IMR-90 (cell line): ENCODE results near the gene HERC5. TPM values are rescaled to one million over a fixed set of nuclear protein-coding genes. Genes with fewer than 3 reads are reported as not detected.

Source experiments
- ATAC-seq: fragments of 200-7000 bp; cut with Tn5 transposase; 2 replicates; pipeline ENCODE4 v1.9.1; 2020; ENCODE audit warnings: low read depth, mild to moderate bottlenecking, moderate library complexity
- BruUV-seq: library from RNA; stranded (reverse); fragments of 400-500 nt; replicated peaks from 2 replicates; lab custom pipeline; 2021; lab: Mats Ljungman, UMichigan
- CTCF ChIA-PET: fragments of 300-600 bp; formaldehyde crosslinking; extraction: SDS; loops from one replicate; lab custom pipeline; 2021; ENCODE audit warnings: antibody characterized with exemption; lab: Yijun Ruan, JAX
- POLR2A ChIA-PET: fragments of 300-600 bp; sonication (Branson Sonifier 250); formaldehyde crosslinking; loops from one replicate; lab custom pipeline; 2022; ENCODE audit warnings: antibody characterized with exemption; ENCODE audit not compliant: unreplicated experiment; lab: Charles Lee
- DNase-seq: peaks from one replicate; pipeline ENCODE4 v3.0.0; 2013
- H2AFZ ChIP-seq: replicated peaks from 2 replicates; pipeline ENCODE3; 2013; ENCODE audit warnings: low read length, mild to moderate bottlenecking; ENCODE audit not compliant: poor library complexity
- H2AK5ac ChIP-seq: 2 replicates; pipeline ENCODE4 v1.6.1; 2013; ENCODE audit warnings: low read depth, low read length, inconsistent platforms
- H2AK9ac ChIP-seq: replicated peaks from 2 replicates; pipeline ENCODE3; 2013; ENCODE audit warnings: mild to moderate bottlenecking, low read depth, low read length, moderate library complexity; ENCODE audit not compliant: poor library complexity
- H2BK120ac ChIP-seq: 2 replicates; pipeline ENCODE4 v1.6.1; 2013; ENCODE audit warnings: low read depth, low read length, inconsistent platforms
- H2BK15ac ChIP-seq: 3 replicates; pipeline ENCODE4 v1.6.1; 2013; ENCODE audit warnings: low read depth, low read length, inconsistent platforms
- H2BK20ac ChIP-seq: 2 replicates; pipeline ENCODE4 v1.6.1; 2013; ENCODE audit warnings: low read depth, mild to moderate bottlenecking, inconsistent platforms, low read length, moderate library complexity
- H2BK5ac ChIP-seq: 2 replicates; pipeline ENCODE4 v1.6.1; 2013; ENCODE audit warnings: mild to moderate bottlenecking, low read depth, low read length, inconsistent platforms; ENCODE audit not compliant: poor library complexity, severe bottlenecking
- H3K14ac ChIP-seq: replicated peaks from 2 replicates; pipeline ENCODE4 v1.6.1; 2013; ENCODE audit warnings: low read depth, low read length, inconsistent platforms
- H3K18ac ChIP-seq: 2 replicates; pipeline ENCODE4 v1.6.1; 2013; ENCODE audit warnings: low read depth, low read length, control low read depth
- H3K23ac ChIP-seq: 2 replicates; pipeline ENCODE4 v1.6.1; 2013; ENCODE audit warnings: low read depth, low read length, inconsistent platforms
- H3K27ac ChIP-seq: 2 replicates; pipeline ENCODE4 v1.5.1; 2013; ENCODE audit warnings: mild to moderate bottlenecking, control low read depth, low read length; ENCODE audit not compliant: insufficient read depth
- H3K27me3 ChIP-seq: 2 replicates; pipeline ENCODE4 v1.6.1; 2013; ENCODE audit warnings: low read length; ENCODE audit not compliant: control insufficient read depth, insufficient read depth
- H3K36me3 ChIP-seq: 2 replicates; pipeline ENCODE4 v1.6.1; 2013; ENCODE audit warnings: low read length, mixed read lengths; ENCODE audit not compliant: control insufficient read depth, insufficient read depth
- H3K4ac ChIP-seq: 2 replicates; pipeline ENCODE4 v1.6.1; 2013; ENCODE audit warnings: low read depth, low read length, inconsistent platforms
- H3K4me1 ChIP-seq: 2 replicates; pipeline ENCODE4 v1.6.1; 2013; ENCODE audit warnings: low read length, mixed read lengths; ENCODE audit not compliant: control insufficient read depth, insufficient read depth
- H3K4me2 ChIP-seq: 2 replicates; pipeline ENCODE4 v1.6.1; 2013; ENCODE audit warnings: low read depth, mild to moderate bottlenecking, control low read depth, low read length, moderate library complexity
- H3K4me3 ChIP-seq: 2 replicates; pipeline ENCODE4 v1.5.1; 2013; ENCODE audit warnings: low read depth, mild to moderate bottlenecking, control low read depth, low read length, moderate library complexity; ENCODE audit not compliant: insufficient read depth
- H3K56ac ChIP-seq: 2 replicates; pipeline ENCODE4 v1.6.1; 2013; ENCODE audit warnings: low read length, inconsistent platforms; ENCODE audit not compliant: insufficient read depth; ENCODE audit errors: extremely low read depth
- H3K79me1 ChIP-seq, 2 experiments: 2 replicates each; pipeline ENCODE4 v1.6.1; 2013; ENCODE audit warnings: low read length in 2 of 2, inconsistent platforms in 1 of 2, low read depth in 1 of 2
- H3K9ac ChIP-seq: 2 replicates; pipeline ENCODE4 v1.6.1; 2013; ENCODE audit warnings: low read depth, low read length, control low read depth
- H3K9me1 ChIP-seq: 2 replicates; pipeline ENCODE4 v1.6.1; 2013; ENCODE audit warnings: low read length, inconsistent platforms; ENCODE audit not compliant: insufficient read depth
- H3K9me3 ChIP-seq: 2 replicates; pipeline ENCODE4 v1.6.1; 2013; ENCODE audit warnings: low read length; ENCODE audit not compliant: control insufficient read depth, insufficient read depth
- H4K20me1 ChIP-seq: 2 replicates; pipeline ENCODE4 v1.6.1; 2013; ENCODE audit warnings: low read length, inconsistent platforms; ENCODE audit not compliant: insufficient read depth
- H4K5ac ChIP-seq: 2 replicates; pipeline ENCODE4 v1.6.1; 2013; ENCODE audit warnings: mild to moderate bottlenecking, low read depth, low read length, control low read depth
- H4K8ac ChIP-seq, 2 experiments: 2 replicates each; pipeline ENCODE4 v1.6.1; 2013; ENCODE audit warnings: low read depth in 2 of 2, low read length in 2 of 2, control low read depth in 1 of 2, inconsistent platforms in 1 of 2
- H4K91ac ChIP-seq: 2 replicates; pipeline ENCODE4 v1.6.1; 2013; ENCODE audit warnings: low read depth, low read length, inconsistent platforms; ENCODE audit not compliant: insufficient read depth
- MAFK ChIP-seq: IDR thresholded peaks from 2 replicates; pipeline ENCODE4 v1.6.1; 2012; ENCODE audit warnings: low read depth, low read length, improper control_type of control experiment
- WGBS, 2 experiments: methylation state at CpG; one replicate each; pipeline versions ENCODE4 v1.1.5 to v1.1.7; 2013; ENCODE audit warnings: missing lambda C conversion rate in 2 of 2; ENCODE audit not compliant: insufficient read length in 1 of 2; ENCODE audit errors: extremely low coverage in 2 of 2; 5-methylcytosine and 5-hydroxymethylcytosine counted together
- dilution Hi-C: fragments of 300-500 bp; cut with HindIII; formaldehyde crosslinking; loops from one replicate; pipeline ENCODE4 v1.14.3; 2018; ENCODE audit warnings: low sequenced_read_pairs; ENCODE audit not compliant: unreplicated experiment
- in situ Hi-C: fragments of 300-500 bp; cut with MboI; formaldehyde crosslinking; loops from 3 replicates; pipeline ENCODE4 v1.14.3; 2019; ENCODE audit warnings: low sequenced_read_pairs, inconsistent platforms, mixed read lengths
- intact Hi-C: fragments of 100-400 bp; cut with micrococcal nuclease; formaldehyde crosslinking; loops from 2 replicates; pipeline ENCODE4 v1.10.0; 2022
- polyA plus RNA-seq, 3 experiments: library from polyadenylated mRNA; depleted of rRNA; stranded (reverse); fragments of >200 nt; gene quantifications; 2 replicates each; pipeline ENCODE4 v1.2.3, GENCODE V29; 2012; ENCODE audit warnings: low replicate concordance in 1 of 3
- total RNA-seq: library from RNA; depleted of rRNA; stranded (reverse); fragments of >200 nt; gene quantifications from 2 replicates; pipeline ENCODE4 v1.2.3, GENCODE V29; 2012
- TF ChIP-seq, protein P1 (sequence below): fragments of 150-350 bp; IDR thresholded peaks from 2 replicates; pipeline ENCODE4 v1.6.1; 2016; ENCODE audit warnings: low read depth, mild to moderate bottlenecking, low read length, moderate library complexity, borderline replicate concordance

Gene HERC5
- total and polyA plus RNA-seq, 2 of the 4 experiments (the other 2 are of a cell fraction), result under 0.01 TPM; not detected in 1

DNA sequence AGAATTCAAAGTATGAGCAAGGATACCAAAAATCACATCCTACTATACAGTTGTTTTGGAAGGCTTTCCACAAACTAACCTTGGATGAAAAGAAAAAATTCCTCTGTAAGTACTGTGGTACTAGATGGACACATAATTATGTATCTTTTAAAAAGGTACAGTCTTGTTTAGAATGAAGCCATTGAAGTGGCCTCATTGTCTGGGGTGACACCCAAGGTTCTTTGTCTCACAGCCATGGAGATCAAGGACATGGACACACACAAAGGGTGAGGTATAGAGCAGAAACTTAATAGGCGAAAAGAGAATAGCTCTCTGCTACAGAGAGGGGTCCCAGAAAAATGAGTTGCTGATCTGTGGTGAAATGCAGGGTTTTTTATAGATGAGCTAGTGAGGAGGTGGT is 16.8 kb upstream of the HERC5 start:
- H3K23ac ChIP-seq, result no peak overlapping the region
- no peaks in the 10 kb centered on the region for H3K36me3 ChIP-seq
- no peak overlapping the region for H4K5ac ChIP-seq
- no peak for DNase-seq
- no CpG with 5 or more reads among the region's 1 CpG for WGBS, 2 experiments
- H3K4me3 ChIP-seq, result no peak overlapping the region
- POLR2A ChIA-PET, result no interaction called here
- no peak overlapping the region for H3K4ac ChIP-seq
- TF ChIP-seq MAFK, result no peak
- TF ChIP-seq, protein P1, sequence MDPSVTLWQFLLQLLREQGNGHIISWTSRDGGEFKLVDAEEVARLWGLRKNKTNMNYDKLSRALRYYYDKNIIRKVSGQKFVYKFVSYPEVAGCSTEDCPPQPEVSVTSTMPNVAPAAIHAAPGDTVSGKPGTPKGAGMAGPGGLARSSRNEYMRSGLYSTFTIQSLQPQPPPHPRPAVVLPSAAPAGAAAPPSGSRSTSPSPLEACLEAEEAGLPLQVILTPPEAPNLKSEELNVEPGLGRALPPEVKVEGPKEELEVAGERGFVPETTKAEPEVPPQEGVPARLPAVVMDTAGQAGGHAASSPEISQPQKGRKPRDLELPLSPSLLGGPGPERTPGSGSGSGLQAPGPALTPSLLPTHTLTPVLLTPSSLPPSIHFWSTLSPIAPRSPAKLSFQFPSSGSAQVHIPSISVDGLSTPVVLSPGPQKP, result no peak
- H3K18ac ChIP-seq, result no peak overlapping the region
- no peaks in the 10 kb centered on the region for H4K20me1 ChIP-seq
- no peak overlapping the region for H3K27ac ChIP-seq
- no peaks in the 10 kb centered on the region; the same call in 1 of the 2 replicates for H3K27me3 ChIP-seq
- dilution Hi-C loops (no loop called here), in situ Hi-C loops (no loop called here), intact Hi-C loops (no loop called here)
- no peak overlapping the region for H3K9ac ChIP-seq
- H4K8ac ChIP-seq, result no peak overlapping the region
- no peaks in the 10 kb centered on the region for H3K79me1 ChIP-seq
- H2BK15ac ChIP-seq, result no peak overlapping the region
- H3K4me1 ChIP-seq, result no peaks in the 10 kb centered on the region
- no peak overlapping the region for H3K14ac ChIP-seq
- H2BK5ac ChIP-seq, result no peak overlapping the region
- CTCF ChIA-PET, result no interaction called here
- H2AK9ac ChIP-seq, result no peak overlapping the region
- BruUV-seq, result no TSS peak
- H3K4me2 ChIP-seq, result no peak overlapping the region
- H2BK120ac ChIP-seq, result no peak overlapping the region
- H3K9me3 ChIP-seq, result no peaks in the 10 kb centered on the region
- ATAC-seq, result no peak
- H3K56ac ChIP-seq, result no peak overlapping the region
- no peaks in the 10 kb centered on the region for H3K9me1 ChIP-seq
- no peak overlapping the region for H2AK5ac ChIP-seq
- H2AFZ ChIP-seq, result no peak overlapping the region
- H4K91ac ChIP-seq, result no peak overlapping the region
- H2BK20ac ChIP-seq, result no peak overlapping the region
